GM18867 (cell line): ENCODE data around the gene SLC12A8.
A peak's percentile ranks its signal among the peaks of the same experiment; 100 is the strongest.

Experiments
- ATAC-seq: cut with Tn5 transposase; IDR thresholded peaks from one replicate; pipeline ENCODE4 v1.9.1; 2021; ENCODE audit warnings: mild to moderate bottlenecking, moderate library complexity; ENCODE audit not compliant: unreplicated experiment

Gene SLC12A8

GRCh38 chr3:125219261-125219701 lies 6.7 kb upstream of the SLC12A8 start:
- no peak for ATAC-seq

- ATAC-seq, result no peak
These were observed 2.2 kb upstream of the SLC12A8 start for GRCh38 chr3:125214738-125215137.

GRCh38 chr3:125213946-125214542 lies 1.5 kb upstream of the SLC12A8 start:
- ATAC-seq, result no peak

GRCh38 chr3:125213364-125213755 lies 812 bp upstream of the SLC12A8 start:
- ATAC-seq, result no peak

- no peak for ATAC-seq
These were observed 448 bp downstream of the SLC12A8 start for GRCh38 chr3:125212091-125212508.

GRCh38 chr3:125211523-125212090 lies 941 bp downstream of the SLC12A8 start:
- ATAC-seq, result no peak

GRCh38 chr3:125207949-125208568 lies 4.5 kb downstream of the SLC12A8 start:
- no peak for ATAC-seq

GRCh38 chr3:125207507-125207906 lies 5.0 kb downstream of the SLC12A8 start:
- no peak for ATAC-seq

- no peak for ATAC-seq
These were observed 5.6 kb downstream of the SLC12A8 start for GRCh38 chr3:125206934-125207333.

GRCh38 chr3:125203731-125204130 lies 8.8 kb downstream of the SLC12A8 start:
- no peak for ATAC-seq

- no peak for ATAC-seq
These were observed 10.4 kb downstream of the SLC12A8 start for GRCh38 chr3:125202197-125202596.

GRCh38 chr3:125200731-125201139 lies 11.8 kb downstream of the SLC12A8 start:
- ATAC-seq, result peak; percentile 64

- no peak for ATAC-seq
These were observed 17.5 kb downstream of the SLC12A8 start for GRCh38 chr3:125194849-125195601.

- no peak for ATAC-seq
These were observed 18.3 kb downstream of the SLC12A8 start for GRCh38 chr3:125194061-125194848.

GRCh38 chr3:125192190-125193035 lies 20.1 kb downstream of the SLC12A8 start:
- ATAC-seq, result peak; percentile 66

GRCh38 chr3:125191730-125192129 lies 20.8 kb downstream of the SLC12A8 start:
- ATAC-seq, result peak; percentile 7

GRCh38 chr3:125191256-125191655 lies 21.3 kb downstream of the SLC12A8 start:
- ATAC-seq, result no peak

GRCh38 chr3:125190786-125191185 lies 21.8 kb downstream of the SLC12A8 start:
- no peak for ATAC-seq

GRCh38 chr3:125189378-125190165 lies 23.0 kb downstream of the SLC12A8 start:
- no peak for ATAC-seq
